HTR-8/SVneo (cell line): ENCODE data around the gene TSTD2.
A peak's percentile ranks its signal among the peaks of the same experiment; 100 is the strongest.

Experiments used
- DNase-seq: peaks from one replicate; pipeline ENCODE4 v3.0.0; 2011; ENCODE audit warnings: low spot score, mixed read lengths; ENCODE audit not compliant: insufficient read length
- FAIRE-seq: peaks from 2 replicates; lab custom pipeline; 2011; peaks lifted over from hg19 to GRCh38; lab: Jason Lieb, UNC

Gene TSTD2

DNA sequence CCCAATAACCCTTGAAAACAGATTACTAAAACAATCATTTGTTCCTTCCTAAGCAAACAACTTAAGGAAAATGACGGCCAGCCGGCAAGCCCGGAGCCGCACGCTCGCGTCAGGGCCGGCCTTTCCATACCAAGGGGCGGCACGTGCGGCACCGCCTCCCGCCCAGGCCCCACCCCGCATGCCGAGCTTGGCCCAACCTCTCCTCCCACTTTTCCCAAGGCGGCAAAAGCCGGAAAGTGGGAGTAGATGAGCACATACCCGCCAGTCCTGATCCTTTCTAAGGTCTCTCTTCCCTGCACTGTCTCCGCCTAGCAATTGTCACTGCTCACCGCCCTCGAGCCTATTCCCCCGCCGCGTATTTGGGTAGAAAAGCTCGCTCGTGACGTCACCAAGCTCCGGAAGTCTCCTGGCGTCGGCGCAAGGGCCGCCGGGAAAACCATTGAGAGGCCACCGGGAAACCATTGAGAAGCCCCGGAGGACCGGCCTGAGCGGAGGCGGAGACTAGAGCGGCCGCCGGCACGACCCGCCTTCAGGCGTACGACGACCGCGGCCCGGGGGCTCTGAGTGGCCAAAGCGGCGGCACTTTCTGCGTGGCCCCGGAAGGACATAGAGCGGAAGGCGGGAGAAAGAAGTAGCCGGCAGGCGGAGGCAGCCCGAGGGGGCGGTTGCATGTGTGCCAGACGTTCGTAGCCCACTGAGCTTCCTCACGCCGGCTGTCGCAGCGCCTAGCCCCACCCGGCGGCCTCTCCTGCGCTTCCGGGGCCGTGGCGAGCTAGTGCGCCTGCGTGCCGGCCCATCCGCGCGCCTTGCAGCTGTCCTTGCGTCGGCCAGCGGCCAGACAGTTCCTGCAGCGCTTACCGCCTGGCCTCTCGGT, at the start of gene TSTD2, which contains the start of gene NCBP1:
Gene TSTD2, minus strand, starts transcription at position 384 of the 874 bp plus-strand sequence. CDS start 5,806 bp downstream, outside the sequence.
Gene NCBP1, plus strand, starts transcription at position 837 of the 874 bp plus-strand sequence. CDS start 61 bp downstream, outside the sequence.
- DNase-seq, result peak; percentile 80
- FAIRE-seq, result peak; percentile 77

DNA sequence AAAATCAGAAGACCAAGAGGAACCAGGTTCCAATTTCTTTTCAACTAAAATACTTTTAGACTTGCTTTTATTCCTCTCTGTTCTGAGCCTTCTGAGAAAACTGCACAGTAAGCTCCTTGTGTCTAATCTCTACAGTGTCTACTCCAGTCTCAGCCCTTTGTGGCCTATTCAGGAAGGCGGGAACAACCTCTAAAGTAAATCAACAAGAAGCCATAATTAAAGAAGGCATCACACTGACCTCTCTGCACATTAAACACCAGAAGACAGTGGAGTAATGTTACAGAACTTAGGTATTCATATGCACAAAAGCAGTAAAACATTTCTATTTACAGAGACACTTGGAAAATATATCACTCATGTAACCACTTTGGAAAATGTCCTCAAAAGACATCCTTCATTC, 49.1 kb upstream of the TSTD2 start:
- DNase-seq, result no peak
- FAIRE-seq, result no peak

DNA sequence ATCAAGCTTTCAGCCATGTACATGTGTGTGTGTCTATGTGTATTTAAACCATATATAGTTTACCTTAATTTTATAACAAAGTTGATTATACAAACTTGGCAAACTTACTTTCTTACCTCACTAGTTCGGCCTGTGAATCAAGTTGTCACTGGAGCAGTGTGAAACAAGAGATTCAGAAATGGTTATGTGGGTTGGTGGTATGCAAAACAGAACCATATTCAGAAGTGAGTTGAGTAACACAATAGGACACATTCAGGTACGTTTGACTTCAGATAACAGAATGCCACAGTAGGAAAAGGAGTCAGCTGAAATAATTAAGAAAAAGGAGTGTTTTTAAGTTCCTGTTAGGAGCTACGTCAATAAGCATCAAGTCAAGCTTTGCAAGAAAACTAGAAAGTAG, 42.5 kb upstream of the TSTD2 start:
- DNase-seq (no peak), FAIRE-seq (no peak)

DNA sequence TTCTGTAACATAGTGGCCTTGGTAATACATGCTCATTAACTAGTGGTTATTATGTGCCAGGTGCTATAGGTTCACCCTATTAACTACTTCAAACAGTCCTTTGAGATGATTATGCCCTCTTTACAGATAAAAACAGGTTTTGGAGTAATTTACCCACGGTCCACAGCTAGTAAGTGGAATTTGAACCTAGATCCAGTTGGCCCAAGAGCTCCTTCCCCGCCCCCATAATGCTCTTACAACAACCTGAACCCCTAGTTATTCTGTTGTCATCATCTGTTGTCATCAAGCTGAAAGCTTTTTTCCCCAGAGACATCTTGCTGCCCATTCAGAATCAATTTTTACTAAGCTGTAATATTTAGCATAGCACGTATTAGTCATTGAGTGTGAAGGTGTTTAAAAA, 40.8 kb upstream of the TSTD2 start:
- no peak for DNase-seq

DNA sequence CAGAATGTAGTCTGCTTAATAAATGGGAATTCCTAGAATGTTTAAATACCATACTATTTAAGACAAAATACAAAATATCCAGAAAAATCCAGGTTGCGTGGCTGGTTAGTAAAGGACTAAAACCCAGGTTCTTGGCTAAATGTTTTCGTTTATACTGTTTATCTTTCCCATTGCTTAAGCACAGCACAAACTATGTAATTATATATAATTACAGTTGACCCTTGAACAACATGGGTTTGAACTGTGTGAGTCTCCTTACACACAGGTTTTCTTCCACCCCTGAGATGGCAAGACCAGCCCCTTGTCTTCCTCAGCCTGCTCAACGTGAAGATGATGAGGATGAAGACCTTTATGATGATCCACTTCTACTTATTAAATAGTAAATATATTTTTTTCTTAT, 39.2 kb upstream of the TSTD2 start:
- no peak for FAIRE-seq
- DNase-seq, result no peak

More for the DNA sequence above, 40.8 kb upstream of the TSTD2 start:
- no peak for FAIRE-seq

DNA sequence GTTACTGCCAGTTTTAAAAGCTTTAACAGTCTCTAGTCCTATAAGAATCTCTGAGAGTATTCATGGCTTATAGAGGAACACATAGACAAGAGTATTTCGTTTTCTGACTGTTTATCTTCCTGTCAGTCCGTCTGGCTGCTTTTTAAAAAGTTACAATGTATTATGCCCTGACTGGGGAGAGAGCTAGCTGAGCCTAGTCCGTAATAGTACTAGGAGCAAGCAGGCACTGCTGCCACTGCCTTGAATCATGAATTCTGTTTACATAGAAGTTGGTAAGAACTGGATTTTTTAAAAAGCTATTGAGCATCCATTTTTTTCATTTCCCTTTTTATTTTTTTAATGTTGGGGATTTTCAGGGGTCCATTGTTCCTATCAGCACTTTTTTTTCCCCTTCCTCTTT, 37.4 kb upstream of the TSTD2 start:
- DNase-seq, result no peak
- FAIRE-seq, result no peak

DNA sequence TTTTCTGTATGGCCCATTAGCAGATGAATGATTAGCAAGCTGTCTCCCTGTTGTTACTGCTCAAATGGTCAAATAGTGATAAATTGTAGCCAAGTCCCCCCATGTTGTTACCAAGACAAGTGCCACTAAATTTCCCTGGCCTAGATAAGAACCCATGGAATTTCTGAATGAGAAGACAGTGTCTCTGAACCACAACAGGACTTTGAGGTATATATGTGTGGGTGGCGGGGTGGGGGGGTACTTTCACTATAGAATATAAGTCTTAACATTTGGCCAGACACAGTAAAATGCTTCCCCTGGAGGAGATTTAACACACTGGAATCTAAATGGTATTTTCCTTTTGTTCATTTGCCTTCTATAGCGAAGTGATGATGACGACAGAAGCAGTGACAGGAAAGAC, 35.3 kb upstream of the TSTD2 start:
- DNase-seq (no peak), FAIRE-seq (no peak)

DNA sequence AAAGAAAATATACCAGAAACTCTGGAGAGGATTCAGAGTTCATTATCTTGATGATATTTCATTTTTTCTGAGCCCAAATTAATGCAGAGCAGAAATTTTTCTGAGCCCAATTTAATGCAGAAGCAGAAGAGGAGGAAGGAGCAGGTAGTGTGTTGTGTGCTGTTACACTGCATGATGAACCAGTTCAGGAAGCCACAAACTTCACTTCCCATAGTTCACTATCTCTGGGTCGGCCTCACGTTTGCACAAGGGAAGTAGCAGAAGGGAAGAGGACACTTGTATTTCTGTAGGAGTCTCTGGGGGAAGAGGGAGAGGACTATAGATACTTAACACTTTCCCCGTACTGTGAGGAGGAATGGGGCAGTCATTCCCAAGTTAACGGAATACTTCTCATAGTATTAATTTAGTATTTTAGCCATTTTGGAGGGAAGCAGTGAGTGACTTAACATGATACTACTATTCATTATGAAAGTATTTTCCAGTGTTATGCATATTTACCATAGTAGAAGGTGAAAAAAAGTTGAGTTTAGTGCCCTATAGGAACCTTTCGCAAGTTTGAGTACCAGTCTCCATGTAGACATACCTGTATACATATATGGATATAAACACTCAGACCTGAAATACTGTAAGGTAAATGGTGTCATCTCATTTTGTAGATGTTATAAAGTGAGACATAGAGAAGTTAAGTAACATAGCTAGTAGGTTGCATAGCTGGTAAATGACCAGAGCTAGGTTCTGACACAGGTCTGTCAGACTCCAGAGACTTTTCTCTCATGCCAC, 33.9 kb upstream of the TSTD2 start:
- DNase-seq (no peak), FAIRE-seq (no peak)

DNA sequence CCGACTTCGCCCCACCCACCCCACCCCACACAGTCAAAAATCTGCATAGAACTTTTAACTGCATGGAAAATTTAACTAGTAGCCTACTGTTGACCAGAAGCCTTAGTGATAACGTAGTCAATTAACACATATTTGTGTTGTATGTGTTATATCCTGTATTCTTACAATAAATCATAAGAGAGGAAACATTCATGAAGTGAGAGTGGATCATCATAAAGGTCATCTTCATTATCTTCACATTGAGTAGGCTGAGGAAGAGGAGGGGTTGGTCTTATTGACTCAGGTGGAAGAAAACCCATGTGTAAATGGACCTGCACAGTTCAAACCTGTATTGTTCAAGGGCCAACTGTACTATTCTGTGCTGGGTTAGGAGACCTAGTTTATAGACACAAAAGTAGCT, 32.6 kb upstream of the TSTD2 start:
- FAIRE-seq, result no peak
- no peak for DNase-seq

DNA sequence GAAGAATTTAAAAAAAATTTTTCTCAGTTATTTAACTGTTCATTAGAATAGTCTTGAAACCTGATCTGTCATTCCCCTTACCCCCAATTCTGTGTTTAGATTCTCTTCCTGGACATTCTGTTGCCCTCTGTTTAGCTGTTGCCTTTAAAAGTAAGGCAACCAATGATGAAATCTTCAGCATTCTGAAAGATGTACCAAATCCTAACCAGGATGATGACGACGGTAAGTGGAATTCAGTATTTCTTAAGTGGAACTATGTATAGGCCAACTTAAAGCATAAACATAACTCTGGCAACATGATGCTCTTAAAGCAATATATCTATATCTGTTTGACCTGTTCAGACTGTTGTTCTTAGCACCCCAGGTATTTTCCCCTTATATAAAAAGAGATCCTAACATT, 27.7 kb upstream of the TSTD2 start:
- FAIRE-seq (no peak), DNase-seq (no peak)

DNA sequence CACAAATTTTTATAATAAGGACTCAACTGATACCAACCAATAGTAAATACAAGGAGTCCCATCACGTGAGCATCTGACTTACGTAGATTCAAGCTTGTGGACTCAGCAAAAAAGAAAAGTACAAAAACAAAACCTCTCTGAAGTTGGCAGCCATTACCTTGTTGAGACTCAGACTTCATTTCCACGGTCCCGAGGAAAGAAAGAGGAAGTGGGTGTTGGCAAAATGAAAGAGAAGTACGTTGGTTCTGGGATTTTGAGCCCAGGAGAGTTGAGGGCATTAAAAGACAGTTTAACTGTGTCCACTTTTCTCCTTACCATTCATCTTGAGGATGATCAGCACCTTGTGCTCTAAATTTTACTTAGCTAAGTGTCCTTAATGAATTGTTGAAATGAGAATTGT, 27.2 kb upstream of the TSTD2 start:
- DNase-seq (no peak), FAIRE-seq (no peak)

DNA sequence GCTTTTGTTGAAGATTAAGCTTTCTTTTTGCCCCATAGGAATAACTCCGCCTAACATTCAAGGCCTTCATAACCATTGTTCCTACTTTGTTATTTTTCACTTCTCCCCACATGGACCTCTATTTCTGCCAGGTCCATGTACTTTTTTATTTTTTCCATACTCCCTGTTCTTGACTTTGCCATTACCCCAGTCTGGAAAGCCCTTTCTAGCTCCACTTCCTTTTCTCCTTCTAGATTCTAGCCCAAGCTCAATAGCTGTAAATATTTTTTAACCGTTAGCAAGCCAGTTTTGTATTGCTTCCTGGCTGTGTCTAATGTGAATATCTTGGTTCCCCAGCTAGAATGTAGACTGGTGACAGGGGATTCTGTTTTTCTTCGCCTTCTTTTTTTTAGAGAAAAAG, 26.6 kb upstream of the TSTD2 start:
- DNase-seq (no peak), FAIRE-seq (no peak)

DNA sequence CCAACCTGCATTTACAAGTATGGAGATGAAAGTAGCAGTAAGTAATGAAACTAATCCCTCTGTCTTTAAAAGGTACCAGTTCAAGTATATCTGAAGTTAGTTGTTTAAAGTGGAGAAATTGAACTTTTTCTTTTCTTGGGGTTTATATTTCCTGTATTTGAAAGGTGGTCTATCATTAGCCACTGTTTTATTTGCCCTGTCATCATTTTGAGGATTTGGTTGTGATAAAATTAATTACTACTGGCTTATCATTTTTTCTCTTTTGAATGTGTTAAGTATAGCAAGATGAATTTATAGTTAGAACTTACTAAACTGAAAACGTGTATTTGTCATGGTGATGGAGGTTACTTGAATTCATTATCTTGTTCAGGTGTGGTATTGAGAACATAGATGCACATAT, 25.5 kb upstream of the TSTD2 start:
- no peak for FAIRE-seq

DNA sequence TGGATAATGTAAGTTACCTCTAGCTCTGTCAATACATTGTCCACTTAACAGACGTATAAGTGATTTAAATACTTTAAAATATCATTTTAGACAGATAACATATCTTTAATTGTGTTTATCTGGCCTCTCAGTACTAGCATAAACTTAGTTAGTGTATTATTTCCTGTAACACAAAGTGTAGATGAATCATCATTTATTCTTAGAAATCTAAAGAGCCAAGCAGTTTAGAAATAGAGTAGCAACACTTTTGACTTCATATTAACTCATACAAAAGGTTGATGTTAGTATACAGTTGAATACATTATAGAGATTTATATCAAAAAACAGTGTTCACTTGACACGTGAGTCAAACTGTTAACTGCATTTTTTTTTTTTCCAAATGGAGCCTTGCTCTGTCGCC, 18.5 kb upstream of the TSTD2 start:
- FAIRE-seq, result no peak

More for the DNA sequence above, 25.5 kb upstream of the TSTD2 start:
- DNase-seq, result no peak

DNA sequence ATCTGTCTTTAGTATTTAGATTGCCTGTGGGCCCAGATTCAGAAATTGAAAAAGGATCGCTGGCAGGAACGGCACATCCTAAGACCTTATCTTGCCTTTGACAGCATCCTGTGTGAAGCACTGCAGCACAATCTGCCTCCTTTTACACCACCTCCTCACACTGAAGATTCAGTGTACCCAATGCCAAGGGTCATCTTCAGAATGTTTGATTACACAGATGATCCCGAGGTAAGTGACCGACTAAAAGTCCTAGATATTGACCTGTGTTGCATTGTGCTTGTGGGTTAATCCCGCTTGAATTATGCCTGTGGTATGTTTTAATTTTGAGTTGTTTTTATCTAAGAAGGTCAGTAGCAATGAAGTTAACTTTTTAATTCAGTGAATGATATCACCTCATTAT, 14.8 kb upstream of the TSTD2 start:
- DNase-seq, result no peak

More for the DNA sequence above, 18.5 kb upstream of the TSTD2 start:
- DNase-seq, result no peak

DNA sequence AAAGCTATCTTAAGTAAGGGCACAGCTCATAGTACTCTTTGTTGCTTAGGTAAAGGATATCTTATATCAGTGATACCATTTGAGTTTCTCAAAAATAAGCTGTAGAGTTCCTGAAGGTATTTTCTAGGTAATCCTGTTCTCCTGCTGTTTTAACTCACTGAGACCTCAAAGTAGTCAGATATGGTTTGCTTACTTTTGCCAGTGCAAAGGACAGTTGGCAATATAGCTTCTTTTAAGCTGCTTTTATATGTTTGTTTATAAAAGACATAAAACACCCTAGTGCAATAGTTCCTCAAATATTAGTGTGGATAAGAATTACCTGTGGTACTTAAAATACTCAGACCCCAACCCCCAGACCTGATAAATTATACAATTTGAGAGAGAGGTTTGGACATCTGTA, 12.6 kb upstream of the TSTD2 start:
- DNase-seq, result no peak
- FAIRE-seq, result no peak

More for the DNA sequence above, 14.8 kb upstream of the TSTD2 start:
- FAIRE-seq, result no peak

DNA sequence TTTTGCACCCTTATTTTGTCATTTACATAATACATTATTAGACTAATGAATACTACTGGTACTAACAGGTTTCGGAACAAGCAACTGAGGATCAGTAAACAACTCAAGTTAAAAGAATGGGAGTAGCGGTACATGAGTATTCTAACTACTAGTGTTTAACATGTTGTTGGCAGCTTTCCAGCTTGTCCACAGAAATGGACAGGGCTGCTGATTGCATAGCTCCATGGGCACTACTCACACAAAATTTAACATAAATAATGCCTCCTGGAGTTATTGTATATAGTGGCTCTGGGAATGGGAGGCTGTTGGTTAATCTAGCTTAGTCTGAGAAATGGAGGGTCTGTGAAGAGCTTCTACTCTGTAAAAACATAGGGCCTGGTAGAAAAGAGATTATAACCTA, 7.2 kb upstream of the TSTD2 start:
- FAIRE-seq (no peak), DNase-seq (no peak)

DNA sequence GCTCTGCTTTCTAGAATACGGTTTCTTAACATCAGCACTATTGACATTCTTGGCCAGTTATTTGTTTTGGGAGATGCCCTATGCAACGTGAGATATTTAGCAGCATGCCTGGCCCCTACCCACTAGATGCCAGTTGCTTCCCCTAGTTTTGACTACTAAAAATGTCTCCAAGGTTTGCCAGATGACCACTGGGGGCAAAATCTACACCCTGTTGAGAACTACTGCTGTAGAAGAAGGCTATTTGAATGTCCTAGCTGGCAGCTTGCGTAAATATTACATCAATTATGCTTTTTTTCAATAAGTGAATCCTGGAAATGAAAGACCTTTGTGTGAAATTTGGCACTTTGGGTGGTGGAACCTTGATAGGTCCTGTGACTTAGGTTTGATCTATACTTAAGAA, 5.5 kb upstream of the TSTD2 start:
- FAIRE-seq, result no peak
- DNase-seq, result no peak

DNA sequence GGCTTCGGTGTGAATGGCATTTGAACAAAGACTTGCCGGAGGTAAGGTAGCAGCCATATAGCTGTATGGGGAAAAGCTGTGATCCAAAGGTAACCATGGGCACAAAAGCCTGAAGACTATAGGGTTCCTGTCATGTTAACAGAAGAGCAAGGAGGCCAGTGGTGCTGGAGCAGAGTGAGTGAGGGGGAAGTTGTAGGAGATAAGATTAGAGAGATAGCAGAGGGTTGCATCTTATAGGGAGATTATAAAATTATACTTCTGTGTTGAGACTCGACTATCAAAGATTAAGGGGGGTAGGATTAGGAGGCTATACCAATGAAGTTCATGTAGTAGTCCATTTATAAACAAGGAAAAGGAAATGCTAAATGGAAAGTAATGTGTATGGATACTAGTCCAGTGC, 3.7 kb upstream of the TSTD2 start:
- DNase-seq, result no peak

DNA sequence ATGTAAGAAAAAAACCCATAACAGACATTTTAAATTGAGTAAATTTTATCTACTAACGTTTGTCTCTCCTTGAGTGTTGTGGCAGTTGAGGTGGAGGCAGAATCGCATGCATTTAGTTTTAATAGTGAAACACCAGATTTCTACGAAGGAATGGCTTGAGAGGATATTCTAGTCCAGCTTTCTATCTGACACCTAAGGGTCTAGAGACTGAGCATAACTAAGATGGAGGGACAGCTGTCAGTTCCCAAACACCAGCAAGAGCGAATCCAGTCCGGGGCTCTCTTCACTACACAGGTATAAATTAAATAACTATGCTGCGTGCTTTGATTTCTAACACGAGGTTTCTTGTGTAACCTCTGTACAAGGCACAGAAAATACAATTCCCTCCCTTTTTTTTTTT, 1.9 kb upstream of the TSTD2 start:
- FAIRE-seq, result no peak
- no peak for DNase-seq

More for the DNA sequence above, 3.7 kb upstream of the TSTD2 start:
- no peak for FAIRE-seq

DNA sequence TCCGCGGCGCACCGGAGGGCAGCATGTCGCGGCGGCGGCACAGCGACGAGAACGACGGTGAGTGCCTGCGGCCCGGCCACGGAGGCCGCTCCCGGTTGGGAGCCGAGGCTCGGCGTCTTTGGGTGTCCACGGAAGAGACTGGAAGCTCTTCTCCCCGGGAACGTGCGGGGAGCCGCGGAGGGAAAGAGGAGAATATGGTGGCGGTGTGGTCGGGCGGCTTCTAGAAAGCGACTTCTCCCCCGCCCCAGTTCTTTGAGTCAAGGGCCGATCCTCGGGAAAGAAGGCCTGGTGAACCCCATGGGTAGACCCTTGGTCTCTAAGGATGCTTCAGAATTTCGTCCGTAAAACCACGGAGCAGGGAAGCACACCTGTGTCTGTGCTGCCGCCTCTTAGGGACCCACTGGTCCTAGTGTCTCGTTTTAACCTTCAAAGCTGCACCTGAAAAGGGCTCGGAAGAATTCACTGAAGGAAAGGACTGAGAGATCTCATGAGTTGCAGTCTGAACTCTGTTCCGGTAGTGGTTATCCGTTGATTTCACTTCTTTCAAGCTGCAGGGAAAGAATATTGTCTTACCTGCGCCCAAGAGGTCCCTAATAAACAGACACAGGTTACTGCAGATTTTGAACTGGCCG, 807 bp upstream of the TSTD2 start:
- FAIRE-seq (no peak), DNase-seq (no peak)
